Testis (tissue), 3 donors: ENCODE results near the gene LRRFIP2. TPM values are rescaled to one million over a fixed set of nuclear protein-coding genes. Genes with fewer than 3 reads are reported as not detected.

ENCODE experiments used
- DNase-seq: peaks from one replicate; pipeline ENCODE4 v3.0.0-alpha.2; 2019
- H3K27ac ChIP-seq, 2 donors: fragments of 200-600 bp; sonication (generic); one replicate each; pipeline ENCODE4 v1.5.1; 2019
- H3K27me3 ChIP-seq: fragments of 200-600 bp; sonication (generic); one replicate; pipeline ENCODE4 v1.5.1; 2019
- H3K36me3 ChIP-seq: fragments of 200-600 bp; sonication (generic); one replicate; pipeline ENCODE4 v1.5.1; 2017; ENCODE audit warnings: low read depth; ENCODE audit errors: missing control alignments
- H3K4me1 ChIP-seq: fragments of 200-600 bp; sonication (generic); one replicate; pipeline ENCODE4 v1.5.1; 2019
- H3K4me3 ChIP-seq, 2 donors: fragments of 200-600 bp; sonication (generic); one replicate each; pipeline ENCODE4 v1.5.1; 2017 to 2019
- H3K9me3 ChIP-seq: fragments of 200-600 bp; sonication (generic); one replicate; pipeline ENCODE4 v1.5.1; 2017
- POLR2A ChIP-seq: fragments of 450-650 bp; IDR thresholded peaks from one replicate; pipeline ENCODE4 v1.6.1; 2017; ENCODE audit warnings: antibody characterized with exemption, mild to moderate bottlenecking, moderate library complexity
- WGBS, 2 donors: methylation state at CpG; one replicate each; pipeline ENCODE4 v1.1.5; 2018; 5-methylcytosine and 5-hydroxymethylcytosine counted together
- intact Hi-C: fragments of 100-400 bp; cut with DNase I; formaldehyde crosslinking; loops from one replicate; pipeline ENCODE4 v1.15.1; 2023; ENCODE audit warnings: low total_unique reads
- polyA plus RNA-seq: library from polyadenylated mRNA; stranded (reverse); fragments of 350-450 nt; fragmentation: Illumina TruSeq; extraction: RNeasy Lipid Tissue Mini Kit (QIAGEN cat#74804); gene quantifications from one replicate; pipeline ENCODE4 v1.2.3, GENCODE V29; 2014; ENCODE audit warnings: low read depth, low replicate concordance; ENCODE audit not compliant: insufficient read depth
- total RNA-seq, 2 donors: library from RNA; depleted of rRNA; stranded (reverse); fragments of >200 nt; gene quantifications; one replicate each; pipeline ENCODE4 v1.2.3, GENCODE V29; 2016
- TF ChIP-seq, protein P1 (sequence below), 3 experiments: fragments of 450-650 bp in 2 of 3; fragments of 200-600 bp in 1 of 3; sonication (generic) in 1 of 3; IDR thresholded peaks; one replicate each; pipeline ENCODE4 v1.5.1; 2016 to 2019; ENCODE audit warnings: antibody characterized with exemption in 3 of 3, mild to moderate bottlenecking in 2 of 3, moderate library complexity in 1 of 3

The LRRFIP2 gene
- total and polyA plus RNA-seq, 3 donors from 2014 or later, result 86.2 to 115 (median 114) TPM

DNA sequence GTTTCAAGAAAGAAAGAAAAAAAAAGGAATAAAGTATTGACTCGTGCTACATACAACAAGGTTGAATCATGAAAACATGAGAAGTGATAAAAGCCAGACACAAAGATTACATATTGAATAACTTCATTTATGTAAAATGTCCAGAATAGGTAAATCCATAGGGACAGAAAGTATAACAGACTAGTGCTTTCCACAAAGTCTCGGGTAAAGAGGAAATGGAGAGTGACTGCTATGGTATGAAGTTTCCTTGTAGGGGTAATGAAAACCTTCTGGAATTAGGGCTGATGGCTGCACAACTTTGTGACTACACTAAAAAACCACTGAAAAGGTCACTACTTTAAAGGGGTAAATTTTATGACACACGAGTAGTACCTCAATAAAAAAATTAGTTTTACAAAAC lies 13.0 kb downstream of the LRRFIP2 start:
- no peak overlapping the region for H3K4me3 ChIP-seq
- TF ChIP-seq, protein P1, sequence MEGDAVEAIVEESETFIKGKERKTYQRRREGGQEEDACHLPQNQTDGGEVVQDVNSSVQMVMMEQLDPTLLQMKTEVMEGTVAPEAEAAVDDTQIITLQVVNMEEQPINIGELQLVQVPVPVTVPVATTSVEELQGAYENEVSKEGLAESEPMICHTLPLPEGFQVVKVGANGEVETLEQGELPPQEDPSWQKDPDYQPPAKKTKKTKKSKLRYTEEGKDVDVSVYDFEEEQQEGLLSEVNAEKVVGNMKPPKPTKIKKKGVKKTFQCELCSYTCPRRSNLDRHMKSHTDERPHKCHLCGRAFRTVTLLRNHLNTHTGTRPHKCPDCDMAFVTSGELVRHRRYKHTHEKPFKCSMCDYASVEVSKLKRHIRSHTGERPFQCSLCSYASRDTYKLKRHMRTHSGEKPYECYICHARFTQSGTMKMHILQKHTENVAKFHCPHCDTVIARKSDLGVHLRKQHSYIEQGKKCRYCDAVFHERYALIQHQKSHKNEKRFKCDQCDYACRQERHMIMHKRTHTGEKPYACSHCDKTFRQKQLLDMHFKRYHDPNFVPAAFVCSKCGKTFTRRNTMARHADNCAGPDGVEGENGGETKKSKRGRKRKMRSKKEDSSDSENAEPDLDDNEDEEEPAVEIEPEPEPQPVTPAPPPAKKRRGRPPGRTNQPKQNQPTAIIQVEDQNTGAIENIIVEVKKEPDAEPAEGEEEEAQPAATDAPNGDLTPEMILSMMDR (IDR thresholded peaks at IDR 0.05), result no peak
- no peak for TF ChIP-seq POLR2A
- H3K9me3 ChIP-seq, result no peaks in the 10 kb centered on the region
- DNase-seq, result no peak
- intact Hi-C loops, result no loop called here
- H3K27ac ChIP-seq, result no peak overlapping the region
- no peaks in the 10 kb centered on the region for H3K36me3 ChIP-seq
- 91 to 94% methylated on average over 3 of the region's 3 CpGs for WGBS, 2 donors
- no peaks in the 10 kb centered on the region for H3K4me1 ChIP-seq
- H3K27me3 ChIP-seq, result no peaks in the 10 kb centered on the region

DNA sequence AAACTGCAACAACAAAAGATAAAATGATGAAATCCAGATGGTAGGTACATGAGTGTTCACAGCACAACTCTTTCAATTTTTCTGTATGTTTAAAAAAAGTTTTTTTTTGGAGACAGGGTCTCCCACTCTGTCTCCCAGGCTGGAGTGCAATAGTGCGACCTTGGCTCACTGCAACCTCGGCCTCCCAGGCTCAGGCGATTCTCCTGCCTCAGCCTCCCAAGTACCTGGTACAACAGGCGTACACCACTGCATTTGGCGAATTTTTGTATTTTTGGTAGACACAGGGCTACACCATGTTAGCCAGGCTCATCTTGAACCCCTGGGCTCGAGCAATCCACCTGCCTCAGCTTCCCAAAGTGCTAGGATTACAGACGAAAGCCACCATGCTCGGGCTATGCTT lies 18.6 kb downstream of the LRRFIP2 start:
- no peak for DNase-seq
- H3K4me3 ChIP-seq, result no peak overlapping the region
- no peaks in the 10 kb centered on the region for H3K27me3 ChIP-seq
- H3K36me3 ChIP-seq, result no peaks in the 10 kb centered on the region
- WGBS, 2 donors, result 92 to 94% methylated on average over 8 of the region's 8 CpGs
- H3K4me1 ChIP-seq, result no peaks in the 10 kb centered on the region
- H3K27ac ChIP-seq, result no peak overlapping the region
- TF ChIP-seq POLR2A, result no peak
- TF ChIP-seq, protein P1 (IDR thresholded peaks at IDR 0.05), result no peak
- intact Hi-C loops, result no loop called here
- no peaks in the 10 kb centered on the region for H3K9me3 ChIP-seq

DNA sequence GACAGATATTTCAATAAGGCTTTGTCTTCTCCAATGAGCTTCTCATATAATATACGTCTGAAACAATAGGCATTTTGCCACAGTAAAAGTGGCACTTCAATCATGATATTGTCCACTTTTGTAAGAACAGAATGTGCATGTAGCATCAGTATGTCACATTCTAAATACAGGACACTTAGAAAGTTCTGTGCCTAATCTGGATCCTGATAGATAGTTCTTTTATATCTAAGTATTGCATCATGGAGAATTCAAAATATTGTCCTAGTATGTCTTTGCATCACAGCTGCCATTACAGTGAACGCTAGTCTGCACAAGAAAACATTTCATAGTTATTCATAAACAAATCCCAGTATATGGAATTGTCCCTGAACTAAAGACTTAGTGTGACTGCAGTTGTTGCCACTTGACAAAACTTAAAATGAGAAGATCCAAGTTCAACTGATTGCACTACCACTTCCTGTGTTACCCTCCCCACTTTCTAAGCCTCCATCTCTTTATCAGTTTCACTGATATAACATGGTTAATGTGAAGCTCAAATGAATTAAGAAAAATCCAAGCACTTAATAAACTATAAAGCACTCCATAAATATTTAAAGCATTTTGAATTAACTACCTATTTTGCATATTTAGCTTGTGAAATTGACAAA lies 19.6 kb downstream of the LRRFIP2 start:
- TF ChIP-seq POLR2A, result no peak
- TF ChIP-seq, protein P1 (IDR thresholded peaks at IDR 0.05), result no peak
- H3K4me3 ChIP-seq, result no peak overlapping the region
- DNase-seq, result no peak
- no peaks in the 10 kb centered on the region for H3K36me3 ChIP-seq
- no peaks in the 10 kb centered on the region for H3K27me3 ChIP-seq
- intact Hi-C loops, result no loop called here
- H3K4me1 ChIP-seq, result no peaks in the 10 kb centered on the region
- H3K27ac ChIP-seq, result no peak overlapping the region
- H3K9me3 ChIP-seq, result no peaks in the 10 kb centered on the region
- 73 to 82% methylated on average over 2 of the region's 2 CpGs for WGBS, 2 donors

DNA sequence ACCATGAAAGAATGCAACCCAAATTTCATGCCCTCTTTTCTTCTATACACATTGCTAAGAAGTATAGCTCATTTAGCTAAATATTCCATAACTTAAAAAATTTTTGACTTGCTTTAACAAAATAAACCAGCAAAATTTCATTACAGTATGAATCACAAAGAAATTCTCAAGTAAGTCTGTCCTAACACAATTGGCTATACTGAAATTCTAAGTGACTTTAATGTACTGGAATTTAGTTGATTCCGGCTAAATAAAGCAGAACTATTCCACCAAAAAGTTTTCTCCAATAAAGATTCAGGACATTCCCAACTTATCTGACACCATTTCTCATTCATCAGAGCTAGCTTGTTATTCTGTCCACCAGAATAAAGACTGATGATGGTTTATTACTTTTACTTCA lies 23.8 kb downstream of the LRRFIP2 start:
- TF ChIP-seq, protein P1 (IDR thresholded peaks at IDR 0.05), result no peak
- no peak for TF ChIP-seq POLR2A
- Histone ChIP-seq H3K4me1 (peaks cover 4% of the 10 kb centered on the region), H3K27me3 (no peaks in the 10 kb centered on the region), H3K4me3 (no peak overlapping the region), H3K27ac (no peak overlapping the region), H3K36me3 (no peaks in the 10 kb centered on the region), H3K9me3 (no peaks in the 10 kb centered on the region)
- no peak for DNase-seq
- 81 to 98% methylated on average over 1 of the region's 1 CpG for whole genome bisulfite sequencing, 2 donors
- intact Hi-C loops, result no loop called here

DNA sequence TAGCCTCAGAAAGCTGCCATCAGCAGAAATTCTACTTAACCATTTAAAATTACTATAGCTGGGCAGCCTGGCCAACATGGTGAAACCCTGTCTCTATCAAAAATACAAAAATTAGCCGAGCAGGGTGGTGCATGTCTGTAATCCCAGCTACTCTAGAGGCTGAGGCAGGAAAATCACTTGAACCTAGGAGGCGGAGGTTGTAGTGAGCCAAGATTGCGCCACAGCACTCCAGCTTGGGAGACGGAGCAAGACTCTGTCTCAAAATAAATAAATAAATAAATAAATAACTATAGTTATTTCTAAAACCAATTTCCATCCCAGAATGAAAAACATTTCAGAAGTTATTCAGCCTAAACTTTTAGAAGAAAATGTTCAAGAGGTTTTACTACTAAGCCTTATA lies 25.1 kb downstream of the LRRFIP2 start:
- no peak overlapping the region for H3K4me3 ChIP-seq
- H3K9me3 ChIP-seq, result no peaks in the 10 kb centered on the region
- intact Hi-C loops, result no loop called here
- H3K27ac ChIP-seq, result no peak overlapping the region
- DNase-seq, result no peak
- peaks cover 10% of the 10 kb centered on the region for H3K4me1 ChIP-seq
- H3K36me3 ChIP-seq, result no peaks in the 10 kb centered on the region
- 94% methylated on average over 4 of the region's 4 CpGs for WGBS, 2 donors
- no peaks in the 10 kb centered on the region for H3K27me3 ChIP-seq
- TF ChIP-seq, protein P1 (IDR thresholded peaks at IDR 0.05), result no peak
- no peak for TF ChIP-seq POLR2A
